A549 (cell line): ENCODE measurements around the gene ENAH. TPM values are rescaled to one million over a fixed set of nuclear protein-coding genes. Genes with fewer than 3 reads are reported as not detected.

ENCODE experiments used
- ATAC-seq, 2 experiments: fragments of 200-7000 bp in 1 of 2; fragments of >200 bp in 1 of 2; cut with Nextera tagmentation in 1 of 2; cut with Tn5 transposase in 1 of 2; 3 replicates each; pipeline versions ENCODE4 v1.8.0 to v1.9.1; 2018 to 2020; ENCODE audit warnings: mild to moderate bottlenecking in 1 of 2, moderate library complexity in 1 of 2
- CTCF ChIA-PET: fragments of 300-600 bp; sonication (Branson Sonifier 250); formaldehyde crosslinking; extraction: SDS; loops from one replicate; lab custom pipeline; 2021; ENCODE audit warnings: antibody characterized with exemption, inconsistent platforms; lab: Yijun Ruan, JAX
- POLR2A ChIA-PET: fragments of 350-600 bp; formaldehyde crosslinking; extraction: SDS; loops from one replicate; lab custom pipeline; 2021; ENCODE audit warnings: antibody characterized with exemption, inconsistent platforms; lab: Yijun Ruan, JAX
- DNase-seq, 2 experiments: peaks; one replicate each; pipeline versions ENCODE4 v3.0.0 to v3.0.0-alpha.2; 2011 to 2016; ENCODE audit warnings: low read depth in 1 of 2, low spot score in 1 of 2
- FAIRE-seq: peaks from 2 replicates; lab custom pipeline; 2011; peaks lifted over from hg19 to GRCh38; lab: Jason Lieb, UNC
- H3K27ac ChIP-seq, 2 experiments: fragments of >200 bp; sonication (Bioruptor Twin); formaldehyde crosslinking; 3 replicates each; pipeline ENCODE4 v1.5.1; 2016 to 2017
- H3K4me1 ChIP-seq: fragments of >200 bp; sonication (Bioruptor Twin); formaldehyde crosslinking; 3 replicates; pipeline ENCODE4 v1.6.1; 2016
- H3K4me2 ChIP-seq: fragments of >200 bp; sonication (Bioruptor Twin); formaldehyde crosslinking; 3 replicates; pipeline ENCODE4 v1.6.1; 2016
- H3K4me3 ChIP-seq: fragments of >200 bp; sonication (Bioruptor Twin); formaldehyde crosslinking; 3 replicates; pipeline ENCODE4 v1.5.1; 2016
- H3K9me3 ChIP-seq: fragments of >200 bp; sonication (Bioruptor Twin); formaldehyde crosslinking; 3 replicates; pipeline ENCODE4 v1.6.1; 2016
- CBX2 ChIP-seq: fragments of 200-600 bp; sonication (generic); IDR thresholded peaks from 2 replicates; pipeline ENCODE4 v1.6.1; 2016; ENCODE audit warnings: low read depth, mild to moderate bottlenecking, borderline replicate concordance
- CBX8 ChIP-seq: fragments of 200-600 bp; sonication (generic); IDR thresholded peaks from 2 replicates; pipeline ENCODE4 v1.6.1; 2016
- CHD2 ChIP-seq: fragments of 150-350 bp; IDR thresholded peaks from 2 replicates; pipeline ENCODE4 v1.6.1; 2014; ENCODE audit warnings: low read length; ENCODE audit not compliant: partially characterized antibody
- EHF ChIP-seq: fragments of 250-450 bp; sonication (Bioruptor Pico); IDR thresholded peaks from 2 replicates; pipeline ENCODE4 v1.5.0; 2020; ENCODE audit warnings: mild to moderate bottlenecking
- EHMT2 ChIP-seq: fragments of 200-600 bp; sonication (generic); IDR thresholded peaks from 2 replicates; pipeline ENCODE4 v1.6.1; 2016; ENCODE audit warnings: antibody characterized with exemption, low read depth, mild to moderate bottlenecking, moderate library complexity
- ELK1 ChIP-seq: fragments of 150-350 bp; IDR thresholded peaks from 2 replicates; pipeline ENCODE4 v1.6.1; 2014; ENCODE audit warnings: low read depth, mild to moderate bottlenecking, low read length
- EP300 ChIP-seq, 2 experiments: fragments of >200 bp; sonication (Bioruptor Twin); formaldehyde crosslinking; IDR thresholded peaks; 2 replicates in 1 of 2; 3 replicates in 1 of 2; pipeline ENCODE4 v1.6.1; 2016 to 2017
- FOSB ChIP-seq: fragments of 250-450 bp; sonication (Bioruptor Pico); IDR thresholded peaks from 2 replicates; pipeline ENCODE4 v1.5.0; 2020; ENCODE audit warnings: mild to moderate bottlenecking, moderate library complexity
- HES2 ChIP-seq: fragments of >200 bp; sonication (Bioruptor Twin); formaldehyde crosslinking; IDR thresholded peaks from 2 replicates; pipeline ENCODE4 v1.6.1; 2016
- HOXB13 ChIP-seq: fragments of 250-450 bp; sonication (Bioruptor Pico); IDR thresholded peaks from 2 replicates; pipeline ENCODE4 v1.5.0; 2020; ENCODE audit warnings: low read depth, mild to moderate bottlenecking, moderate library complexity
- HOXB5 ChIP-seq: fragments of 250-450 bp; sonication (Bioruptor Pico); IDR thresholded peaks from 2 replicates; pipeline ENCODE4 v1.5.0; 2020; ENCODE audit warnings: mild to moderate bottlenecking, moderate library complexity
- JUNB ChIP-seq: fragments of >200 bp; sonication (Bioruptor Twin); formaldehyde crosslinking; IDR thresholded peaks from 2 replicates; pipeline ENCODE4 v1.6.1; 2016
- KDM5A ChIP-seq: fragments of 200-600 bp; sonication (generic); IDR thresholded peaks from 2 replicates; pipeline ENCODE4 v1.6.1; 2016; ENCODE audit warnings: antibody characterized with exemption, mild to moderate bottlenecking
- MAZ ChIP-seq: fragments of 150-350 bp; IDR thresholded peaks from 2 replicates; pipeline ENCODE4 v1.6.1; 2014; ENCODE audit warnings: antibody characterized with exemption, low read depth, low read length, borderline replicate concordance
- NFE2L2 ChIP-seq: fragments of 150-350 bp; conservative IDR thresholded peaks from 2 replicates; pipeline ENCODE4 v1.6.1; 2014; ENCODE audit warnings: low read length
- NR3C1 ChIP-seq: fragments of >200 bp; sonication (Bioruptor Twin); formaldehyde crosslinking; IDR thresholded peaks from 3 replicates; pipeline ENCODE4 v1.6.1; 2017
- PHF8 ChIP-seq: fragments of 200-600 bp; sonication (generic); IDR thresholded peaks from 2 replicates; pipeline ENCODE4 v1.6.1; 2016; ENCODE audit warnings: low read depth, mild to moderate bottlenecking, antibody characterized with exemption, moderate library complexity, borderline replicate concordance
- POLR2A ChIP-seq: IDR thresholded peaks from 2 replicates; pipeline ENCODE4 v1.6.1; 2012; ENCODE audit warnings: mild to moderate bottlenecking, low read length
- RNF2 ChIP-seq: fragments of 200-600 bp; sonication (generic); IDR thresholded peaks from 2 replicates; pipeline ENCODE4 v1.6.1; 2016; ENCODE audit warnings: low read depth, mild to moderate bottlenecking, antibody characterized with exemption, moderate library complexity, borderline replicate concordance
- SREBF2 ChIP-seq: fragments of 450-650 bp; IDR thresholded peaks from 2 replicates; pipeline ENCODE4 v1.6.1; 2014; ENCODE audit warnings: mild to moderate bottlenecking, moderate library complexity
- TFCP2L1 ChIP-seq: fragments of 250-450 bp; sonication (Bioruptor Pico); IDR thresholded peaks from 2 replicates; pipeline ENCODE4 v1.5.0; 2021; ENCODE audit warnings: mild to moderate bottlenecking
- TP53 ChIP-seq: fragments of 250-450 bp; sonication (Bioruptor Pico); IDR thresholded peaks from 2 replicates; pipeline ENCODE4 v1.5.0; 2021; ENCODE audit warnings: mild to moderate bottlenecking, moderate library complexity
- ZC3H11A ChIP-seq: fragments of 450-650 bp; IDR thresholded peaks from 2 replicates; pipeline ENCODE4 v1.6.1; 2014; ENCODE audit warnings: antibody characterized with exemption, mild to moderate bottlenecking
- WGBS: methylation state at CpG from one replicate; pipeline ENCODE4 v1.1.6; 2017; ENCODE audit errors: missing lambda C conversion rate; 5-methylcytosine and 5-hydroxymethylcytosine counted together
- polyA plus RNA-seq, 4 experiments: library from polyadenylated mRNA; depleted of rRNA in 3 of 4; stranded (reverse); fragments of >200 nt; fragmentation: RNase III in 1 of 4; extraction: RNeasy Plus Mini Kit Qiagen cat#74134 plus additional on column Dnase treatment in 1 of 4; gene quantifications; 2 replicates in 3 of 4; 3 replicates in 1 of 4; pipeline ENCODE4 v1.2.3, GENCODE V29; 2011 to 2017
- TF ChIP-seq, protein P1 (sequence below): IDR thresholded peaks from 2 replicates; pipeline ENCODE4 v1.6.1; 2012
- TF ChIP-seq, protein P2 (sequence below): fragments of 250-450 bp; sonication (Bioruptor Pico); IDR thresholded peaks from 2 replicates; pipeline ENCODE4 v1.5.0; 2021; ENCODE audit warnings: mild to moderate bottlenecking, moderate library complexity, borderline replicate concordance
- TF ChIP-seq, protein P3 (sequence below): IDR thresholded peaks from 2 replicates; pipeline ENCODE4 v1.6.1; 2012; ENCODE audit warnings: low read depth, borderline replicate concordance

The ENAH gene
- polyA plus RNA-seq, 2 of the 4 experiments (the other 2 are of a cell fraction), result 142 to 155 TPM

GRCh38 chr1:225684741-225685140 lies 31.8 kb upstream of the ENAH start (continued):
- no peak for TF ChIP-seq NFE2L2

DNA sequence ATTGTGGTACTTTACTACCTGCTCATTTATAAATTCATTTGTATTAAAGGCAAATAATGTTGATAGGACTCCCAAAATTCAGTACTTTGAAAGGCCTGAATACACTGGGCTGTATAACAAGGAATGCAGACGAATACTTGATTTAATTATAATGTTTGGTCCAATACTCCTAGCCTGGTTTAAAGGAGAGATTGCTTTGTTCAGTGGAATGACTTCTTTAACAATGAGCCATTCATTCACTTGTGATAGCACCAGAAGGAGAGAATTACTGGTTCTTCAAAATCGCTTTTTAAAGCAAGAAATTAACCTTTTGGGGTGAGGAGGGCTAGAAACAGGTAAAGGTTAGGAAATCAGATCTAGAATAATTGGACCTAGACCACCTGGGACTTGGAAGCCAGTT lies 28.3 kb upstream of the ENAH start:
- FAIRE-seq (no peak), ATAC-seq (no peak), DNase-seq (no peak)
- Histone ChIP-seq H3K9me3 (no peaks in the 10 kb centered on the region), H3K4me1 (no peaks in the 10 kb centered on the region), H3K27ac (no peak overlapping the region), H3K4me2 (no peak overlapping the region), H3K4me3 (no peak overlapping the region)
- WGBS, result 58% methylated on average over 2 of the region's 2 CpGs
- ChIA-PET POLR2A (no interaction called here), CTCF (interaction anchor here (2.2 kb wide), 1 partner anchor 96 kb away, joined by 5 read pairs; the partner anchor contains the start of gene SRP9)
- TF ChIP-seq CHD2, result no peak
- no peak for TF ChIP-seq HOXB13 (CRISPR knock-in tag)
- no peak for TF ChIP-seq MAZ
- TF ChIP-seq, protein P1, sequence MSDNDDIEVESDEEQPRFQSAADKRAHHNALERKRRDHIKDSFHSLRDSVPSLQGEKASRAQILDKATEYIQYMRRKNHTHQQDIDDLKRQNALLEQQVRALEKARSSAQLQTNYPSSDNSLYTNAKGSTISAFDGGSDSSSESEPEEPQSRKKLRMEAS, result no peak
- TF ChIP-seq EP300 (IDR thresholded peaks at IDR 0.05), result no peak
- TF ChIP-seq, protein P2, sequence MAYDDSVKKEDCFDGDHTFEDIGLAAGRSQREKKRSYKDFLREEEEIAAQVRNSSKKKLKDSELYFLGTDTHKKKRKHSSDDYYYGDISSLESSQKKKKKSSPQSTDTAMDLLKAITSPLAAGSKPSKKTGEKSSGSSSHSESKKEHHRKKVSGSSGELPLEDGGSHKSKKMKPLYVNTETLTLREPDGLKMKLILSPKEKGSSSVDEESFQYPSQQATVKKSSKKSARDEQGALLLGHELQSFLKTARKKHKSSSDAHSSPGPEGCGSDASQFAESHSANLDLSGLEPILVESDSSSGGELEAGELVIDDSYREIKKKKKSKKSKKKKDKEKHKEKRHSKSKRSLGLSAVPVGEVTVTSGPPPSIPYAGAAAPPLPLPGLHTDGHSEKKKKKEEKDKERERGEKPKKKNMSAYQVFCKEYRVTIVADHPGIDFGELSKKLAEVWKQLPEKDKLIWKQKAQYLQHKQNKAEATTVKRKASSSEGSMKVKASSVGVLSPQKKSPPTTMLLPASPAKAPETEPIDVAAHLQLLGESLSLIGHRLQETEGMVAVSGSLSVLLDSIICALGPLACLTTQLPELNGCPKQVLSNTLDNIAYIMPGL, result no peak
- TF ChIP-seq POLR2A, result no peak
- TF ChIP-seq FOSB, result no peak
- TF ChIP-seq HES2, result no peak
- TF ChIP-seq CBX8, result no peak
- TF ChIP-seq HOXB5 (CRISPR knock-in tag), result no peak
- TF ChIP-seq EHMT2, result no peak
- no peak for TF ChIP-seq ZC3H11A
- no peak for TF ChIP-seq RNF2
- TF ChIP-seq KDM5A, result no peak

DNA sequence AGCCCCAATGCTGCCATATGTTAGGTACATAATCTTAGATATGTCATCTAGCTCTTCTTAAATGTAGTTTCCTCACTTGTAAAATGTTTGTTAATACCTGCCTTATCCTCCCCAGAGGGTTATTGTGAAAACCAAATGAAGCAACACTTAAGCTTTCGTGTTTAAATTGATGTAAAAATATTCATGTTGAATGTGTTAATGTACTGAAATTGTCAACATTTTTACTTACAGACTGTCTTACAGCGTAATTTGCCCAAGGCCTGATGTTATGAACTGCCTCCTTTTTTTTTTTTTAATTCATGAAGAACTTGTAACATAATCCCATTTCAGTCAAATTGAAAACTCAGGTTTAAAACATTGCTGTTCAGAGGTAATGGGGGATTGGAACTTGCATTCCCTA lies 25.6 kb upstream of the ENAH start:
- ATAC-seq, result no peak
- WGBS, result 95% methylated on average over 2 of the region's 2 CpGs

More for the DNA sequence above, 25.6 kb upstream of the ENAH start:
- CTCF ChIA-PET, result interaction anchor here (0.7 to 1.3 kb wide), 2 partner anchors 14 to 16 kb away, joined by 3 to 5 read pairs; no protein-coding TSS in a partner anchor
- H3K27ac ChIP-seq, result no peak overlapping the region
- no peak overlapping the region for H3K4me3 ChIP-seq
- H3K9me3 ChIP-seq, result no peaks in the 10 kb centered on the region
- H3K4me1 ChIP-seq, result no peaks in the 10 kb centered on the region
- TF ChIP-seq POLR2A, result no peak
- no peak for TF ChIP-seq SREBF2
- TF ChIP-seq NR3C1, result no peak
- TF ChIP-seq CBX2, result no peak
- TF ChIP-seq TP53, result no peak
- no peak for TF ChIP-seq MAZ
- TF ChIP-seq, protein P3, sequence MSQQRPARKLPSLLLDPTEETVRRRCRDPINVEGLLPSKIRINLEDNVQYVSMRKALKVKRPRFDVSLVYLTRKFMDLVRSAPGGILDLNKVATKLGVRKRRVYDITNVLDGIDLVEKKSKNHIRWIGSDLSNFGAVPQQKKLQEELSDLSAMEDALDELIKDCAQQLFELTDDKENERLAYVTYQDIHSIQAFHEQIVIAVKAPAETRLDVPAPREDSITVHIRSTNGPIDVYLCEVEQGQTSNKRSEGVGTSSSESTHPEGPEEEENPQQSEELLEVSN, result no peak
- no peak for TF ChIP-seq TFCP2L1 (CRISPR knock-in tag)
- no peak for TF ChIP-seq JUNB
- TF ChIP-seq CBX8, result no peak
- TF ChIP-seq HES2, result no peak
- TF ChIP-seq, protein P2, result no peak
- no peak for TF ChIP-seq ELK1
- no peak for TF ChIP-seq PHF8
- TF ChIP-seq EHF (CRISPR knock-in tag), result no peak
- DNase-seq (no peak), FAIRE-seq (no peak)
- POLR2A ChIA-PET, result no interaction called here
- H3K4me2 ChIP-seq, result no peak overlapping the region
